ENCODE results near the gene DMRT3.

Gene DMRT3

GRCh38 chr9:972501-973294 lies 3.8 kb upstream of the DMRT3 start:
- H3K27me3 ChIP-seq (replicated peaks) = peaks cover 93% of the 10 kb centered on the region

DNA sequence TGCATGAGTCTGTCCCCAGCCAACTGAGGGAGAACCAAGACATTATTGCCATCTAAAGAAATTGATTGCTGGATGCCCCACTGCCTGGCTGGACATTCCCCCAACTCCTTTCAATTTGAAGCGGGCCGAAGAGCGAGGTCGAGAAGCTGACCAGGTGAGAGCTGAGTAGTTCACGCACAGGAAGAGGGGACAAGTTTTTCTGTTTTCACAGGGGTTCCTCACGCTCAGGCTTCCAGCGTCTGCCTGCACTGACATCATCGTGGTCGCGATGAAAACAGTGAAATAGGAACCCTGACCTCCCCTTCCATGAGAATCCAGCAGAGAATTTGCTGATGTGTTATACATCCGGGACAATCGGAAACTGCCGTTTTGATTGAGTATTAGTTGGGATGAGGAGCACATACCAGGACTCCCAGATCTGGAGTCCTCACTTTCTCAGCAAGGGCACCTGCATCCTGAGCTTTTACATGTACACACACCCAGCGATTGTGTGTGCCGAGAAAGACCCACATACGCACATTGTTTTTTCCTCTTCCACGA lies 3.1 kb upstream of the DMRT3 start:
- no peak overlapping the region for H3K4me3 ChIP-seq (ENCODE audit: low read depth, low read length)
- H3K36me3 ChIP-seq (replicated peaks) = no peaks in the 10 kb centered on the region
- in situ Hi-C loops (cut with HindIII; ENCODE audit: low pct_ligation_motif_present, low sequenced_read_pairs) = no loop called here
- peaks cover 96% of the 10 kb centered on the region for H3K27me3 ChIP-seq (replicated peaks)
- H3K27ac ChIP-seq = no peak overlapping the region
- no peak for DNase-seq
- TF ChIP-seq, protein P1, sequence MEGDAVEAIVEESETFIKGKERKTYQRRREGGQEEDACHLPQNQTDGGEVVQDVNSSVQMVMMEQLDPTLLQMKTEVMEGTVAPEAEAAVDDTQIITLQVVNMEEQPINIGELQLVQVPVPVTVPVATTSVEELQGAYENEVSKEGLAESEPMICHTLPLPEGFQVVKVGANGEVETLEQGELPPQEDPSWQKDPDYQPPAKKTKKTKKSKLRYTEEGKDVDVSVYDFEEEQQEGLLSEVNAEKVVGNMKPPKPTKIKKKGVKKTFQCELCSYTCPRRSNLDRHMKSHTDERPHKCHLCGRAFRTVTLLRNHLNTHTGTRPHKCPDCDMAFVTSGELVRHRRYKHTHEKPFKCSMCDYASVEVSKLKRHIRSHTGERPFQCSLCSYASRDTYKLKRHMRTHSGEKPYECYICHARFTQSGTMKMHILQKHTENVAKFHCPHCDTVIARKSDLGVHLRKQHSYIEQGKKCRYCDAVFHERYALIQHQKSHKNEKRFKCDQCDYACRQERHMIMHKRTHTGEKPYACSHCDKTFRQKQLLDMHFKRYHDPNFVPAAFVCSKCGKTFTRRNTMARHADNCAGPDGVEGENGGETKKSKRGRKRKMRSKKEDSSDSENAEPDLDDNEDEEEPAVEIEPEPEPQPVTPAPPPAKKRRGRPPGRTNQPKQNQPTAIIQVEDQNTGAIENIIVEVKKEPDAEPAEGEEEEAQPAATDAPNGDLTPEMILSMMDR (IDR thresholded peaks at IDR 0.05; ENCODE audit: low read depth, low read length, missing control alignments) = no peak

More at GRCh38 chr9:972501-973294, 3.8 kb upstream of the DMRT3 start:
- in situ Hi-C loops (cut with HindIII; ENCODE audit: low pct_ligation_motif_present, low sequenced_read_pairs) = no loop called here
- no peak overlapping the region for H3K4me3 ChIP-seq (ENCODE audit: low read depth, low read length)
- TF ChIP-seq, protein P1 (IDR thresholded peaks at IDR 0.05; ENCODE audit: low read depth, low read length, missing control alignments) = no peak
- no peak overlapping the region for H3K27ac ChIP-seq
- no peaks in the 10 kb centered on the region for H3K36me3 ChIP-seq (replicated peaks)
- DNase-seq = no peak

- TF ChIP-seq, protein P1 (IDR thresholded peaks at IDR 0.05; ENCODE audit: low read depth, low read length, missing control alignments) = no peak
- Histone ChIP-seq H3K27me3 (replicated peaks) (peaks cover 96% of the 10 kb centered on the region), H3K36me3 (replicated peaks) (no peaks in the 10 kb centered on the region), H3K27ac (no peak overlapping the region), H3K4me3 (ENCODE audit: low read depth, low read length) (no peak overlapping the region)
- no peak for DNase-seq
- in situ Hi-C loops (cut with HindIII; ENCODE audit: low pct_ligation_motif_present, low sequenced_read_pairs) = no loop called here
These were observed 2.1 kb upstream of the DMRT3 start for GRCh38 chr9:974031-974995.

- Histone ChIP-seq H3K36me3 (replicated peaks) (no peaks in the 10 kb centered on the region), H3K27ac (no peak overlapping the region), H3K4me3 (ENCODE audit: low read depth, low read length) (no peak overlapping the region), H3K27me3 (replicated peaks) (peaks cover 96% of the 10 kb centered on the region)
- in situ Hi-C loops (cut with HindIII; ENCODE audit: low pct_ligation_motif_present, low sequenced_read_pairs) = no loop called here
- TF ChIP-seq, protein P1 (IDR thresholded peaks at IDR 0.05; ENCODE audit: low read depth, low read length, missing control alignments) = no peak
- DNase-seq = no peak
These were observed 1.3 kb upstream of the DMRT3 start for GRCh38 chr9:974996-975739.

DNA sequence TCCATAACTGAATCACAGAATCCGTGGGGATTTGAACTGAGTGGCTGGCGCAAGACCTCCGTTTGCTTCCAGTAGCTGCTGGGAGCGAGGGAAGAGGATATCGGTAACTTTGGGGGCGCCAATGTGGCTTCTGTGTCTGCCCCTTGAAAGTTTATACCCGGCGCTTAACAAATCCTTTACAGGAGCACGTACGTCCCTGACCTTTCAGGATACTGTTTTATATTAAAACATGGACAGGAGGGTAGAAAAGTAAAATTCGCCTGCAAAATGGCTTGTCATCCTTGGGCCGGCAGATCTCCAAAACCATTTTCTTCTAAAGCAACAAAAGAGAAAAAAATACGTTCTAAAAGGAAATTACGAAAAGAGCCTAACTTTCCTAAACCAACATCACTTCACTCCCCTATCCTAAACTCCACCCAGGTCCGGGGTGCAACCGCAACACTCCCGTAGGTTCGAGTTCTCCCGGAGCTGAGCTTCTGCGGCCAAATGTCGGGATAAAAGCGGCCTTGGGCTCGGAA lies 656 bp upstream of the DMRT3 start:
- Histone ChIP-seq H3K27ac (no peak overlapping the region), H3K36me3 (replicated peaks) (no peaks in the 10 kb centered on the region), H3K27me3 (replicated peaks) (peaks cover 94% of the 10 kb centered on the region), H3K4me3 (ENCODE audit: low read depth, low read length) (no peak overlapping the region)
- TF ChIP-seq, protein P1 (IDR thresholded peaks at IDR 0.05; ENCODE audit: low read depth, low read length, missing control alignments) = no peak
- no peak for DNase-seq
- in situ Hi-C loops (cut with HindIII; ENCODE audit: low pct_ligation_motif_present, low sequenced_read_pairs) = no loop called here
